GM13977 (cell line): ENCODE results near the gene ARHGAP15.
"Not testable (repeated sequence)": the region's sequence is repeated elsewhere in the genome, so short reads cannot be mapped to it uniquely, and the experiment has no call there.

Source experiments
- DNase-seq: peaks from one replicate; pipeline ENCODE4 v3.0.0; 2012; ENCODE audit warnings: low spot score
- CTCF ChIP-seq: IDR thresholded peaks from 2 replicates; pipeline ENCODE4 v1.5.1; 2012; ENCODE audit warnings: mild to moderate bottlenecking, control low read depth; ENCODE audit not compliant: insufficient read depth; ENCODE audit errors: extremely low read depth, missing control alignments
- in situ Hi-C: fragments of 300-500 bp; cut with MboI; formaldehyde crosslinking; loops from one replicate; pipeline ENCODE4 v1.12.0; 2022; ENCODE audit warnings: low sequenced_read_pairs, low pct_unique_long_range_greater_than_20kb, mixed read lengths, inconsistent platforms; ENCODE audit not compliant: unreplicated experiment

ARHGAP15 gene

GRCh38 chr2:143530758-143531157 lies 401.5 kb downstream of the ARHGAP15 start:
- DNase-seq, result no peak
- no peak for TF ChIP-seq CTCF
- in situ Hi-C loops, result no loop called here

GRCh38 chr2:143532061-143532460 lies 402.8 kb downstream of the ARHGAP15 start:
- TF ChIP-seq CTCF, result no peak
- in situ Hi-C loops, result no loop called here
- DNase-seq, result no peak

GRCh38 chr2:143533846-143534245 lies 404.6 kb downstream of the ARHGAP15 start:
- TF ChIP-seq CTCF, result no peak
- in situ Hi-C loops, result no loop called here
- DNase-seq, result no peak

GRCh38 chr2:143535802-143536201 lies 406.6 kb downstream of the ARHGAP15 start:
- no peak for DNase-seq
- TF ChIP-seq CTCF, result no peak
- in situ Hi-C loops, result no loop called here

GRCh38 chr2:143541899-143542298 lies 412.7 kb downstream of the ARHGAP15 start:
- in situ Hi-C loops, DNase-seq: not testable (repeated sequence)

- no peak for DNase-seq
- in situ Hi-C loops, result no loop called here
- no peak for TF ChIP-seq CTCF
Observed at GRCh38 chr2:143545059-143545948, 416.1 kb downstream of the ARHGAP15 start.

- TF ChIP-seq CTCF, result no peak
- no peak for DNase-seq
- in situ Hi-C loops, result no loop called here
Observed at GRCh38 chr2:143545949-143546255, 416.7 kb downstream of the ARHGAP15 start.
